Activated B cell treated with CpG ODN at 0.5 μM for 24 hours (primary cell): Measurements from ENCODE around the gene NYAP2. TPM values are rescaled to one million over a fixed set of nuclear protein-coding genes. Genes with fewer than 3 reads are reported as not detected.

ENCODE experiments used
- ATAC-seq: fragments of 200-7000 bp; cut with Tn5 transposase; one replicate; pipeline ENCODE4 v1.10.0; 2021; ENCODE audit warnings: low read depth, mild to moderate bottlenecking, moderate library complexity
- CTCF ChIA-PET: fragments of 350-600 bp; sonication (Branson Sonifier 250); formaldehyde crosslinking; loops from one replicate; lab custom pipeline; 2021; ENCODE audit warnings: antibody characterized with exemption; lab: Charles Lee
- POLR2A ChIA-PET: fragments of 350-600 bp; sonication (Branson Sonifier 250); formaldehyde crosslinking; loops from one replicate; lab custom pipeline; 2021; ENCODE audit warnings: antibody characterized with exemption; lab: Charles Lee
- DNase-seq: peaks from one replicate; pipeline ENCODE4 v3.0.0; 2022
- H3K27ac Mint-ChIP-seq: one replicate; pipeline ENCODE4 v1.8.0; 2020; ENCODE audit warnings: mixed read lengths
- H3K27me3 Mint-ChIP-seq: one replicate; pipeline ENCODE4 v1.8.0; 2021; ENCODE audit warnings: mixed read lengths
- H3K36me3 Mint-ChIP-seq: one replicate; pipeline ENCODE4 v1.8.0; 2021; ENCODE audit warnings: low read depth, mixed read lengths
- H3K4me1 Mint-ChIP-seq: one replicate; pipeline ENCODE4 v1.8.0; 2021; ENCODE audit warnings: mixed read lengths
- H3K4me3 Mint-ChIP-seq: one replicate; pipeline ENCODE4 v1.8.0; 2020; ENCODE audit warnings: mild to moderate bottlenecking, mixed read lengths
- H3K9me3 Mint-ChIP-seq: one replicate; pipeline ENCODE4 v1.8.0; 2020; ENCODE audit warnings: mixed read lengths
- intact Hi-C: fragments of 100-400 bp; cut with micrococcal nuclease; formaldehyde crosslinking; loops from one replicate; pipeline ENCODE4 v1.15.1; 2024
- total RNA-seq: library from RNA; stranded (reverse); gene quantifications from 2 replicates; pipeline ENCODE4 v1.2.3, GENCODE V29; 2022
- TF ChIP-seq, protein P1 (sequence below): fragments of 200-600 bp; IDR thresholded peaks from one replicate; pipeline ENCODE4 v1.8.0; 2022; ENCODE audit warnings: antibody characterized with exemption, mild to moderate bottlenecking

The NYAP2 gene
- total RNA-seq, 1 donor from 2014 or later: 0.07 TPM

DNA sequence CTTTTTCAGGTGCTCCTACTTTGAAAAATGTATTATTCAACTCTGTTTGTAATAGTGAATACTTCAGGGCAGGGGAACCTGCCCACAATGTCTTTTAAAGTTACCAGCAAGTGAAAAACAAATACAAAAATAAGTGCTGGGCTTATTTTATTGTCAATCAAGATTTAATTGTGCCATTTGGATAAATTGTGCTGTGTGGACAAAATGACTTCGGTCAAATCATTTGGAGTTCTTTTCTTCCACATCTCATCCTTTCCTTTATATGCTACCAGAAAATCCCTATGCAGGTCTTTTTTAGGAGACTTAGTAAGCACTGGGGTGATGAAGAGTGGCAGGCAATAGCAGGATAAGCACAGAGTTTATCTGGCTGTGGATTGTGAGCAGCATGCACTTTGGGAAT is 63.9 kb downstream of the NYAP2 start:
- intact Hi-C loops: no loop called here
- no peaks in the 10 kb centered on the region for H3K9me3 Mint-ChIP-seq
- ChIA-PET POLR2A (no interaction called here), CTCF (no interaction called here)
- DNase-seq: no peak
- H3K4me1 Mint-ChIP-seq: peaks cover 10% of the 10 kb centered on the region
- H3K36me3 Mint-ChIP-seq: no peaks in the 10 kb centered on the region
- ATAC-seq: no peak
- H3K27me3 Mint-ChIP-seq: peaks cover 6% of the 10 kb centered on the region
- no peak overlapping the region for H3K4me3 Mint-ChIP-seq
- TF ChIP-seq, protein P1, sequence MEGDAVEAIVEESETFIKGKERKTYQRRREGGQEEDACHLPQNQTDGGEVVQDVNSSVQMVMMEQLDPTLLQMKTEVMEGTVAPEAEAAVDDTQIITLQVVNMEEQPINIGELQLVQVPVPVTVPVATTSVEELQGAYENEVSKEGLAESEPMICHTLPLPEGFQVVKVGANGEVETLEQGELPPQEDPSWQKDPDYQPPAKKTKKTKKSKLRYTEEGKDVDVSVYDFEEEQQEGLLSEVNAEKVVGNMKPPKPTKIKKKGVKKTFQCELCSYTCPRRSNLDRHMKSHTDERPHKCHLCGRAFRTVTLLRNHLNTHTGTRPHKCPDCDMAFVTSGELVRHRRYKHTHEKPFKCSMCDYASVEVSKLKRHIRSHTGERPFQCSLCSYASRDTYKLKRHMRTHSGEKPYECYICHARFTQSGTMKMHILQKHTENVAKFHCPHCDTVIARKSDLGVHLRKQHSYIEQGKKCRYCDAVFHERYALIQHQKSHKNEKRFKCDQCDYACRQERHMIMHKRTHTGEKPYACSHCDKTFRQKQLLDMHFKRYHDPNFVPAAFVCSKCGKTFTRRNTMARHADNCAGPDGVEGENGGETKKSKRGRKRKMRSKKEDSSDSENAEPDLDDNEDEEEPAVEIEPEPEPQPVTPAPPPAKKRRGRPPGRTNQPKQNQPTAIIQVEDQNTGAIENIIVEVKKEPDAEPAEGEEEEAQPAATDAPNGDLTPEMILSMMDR: no peak
- H3K27ac Mint-ChIP-seq: no peak overlapping the region

DNA sequence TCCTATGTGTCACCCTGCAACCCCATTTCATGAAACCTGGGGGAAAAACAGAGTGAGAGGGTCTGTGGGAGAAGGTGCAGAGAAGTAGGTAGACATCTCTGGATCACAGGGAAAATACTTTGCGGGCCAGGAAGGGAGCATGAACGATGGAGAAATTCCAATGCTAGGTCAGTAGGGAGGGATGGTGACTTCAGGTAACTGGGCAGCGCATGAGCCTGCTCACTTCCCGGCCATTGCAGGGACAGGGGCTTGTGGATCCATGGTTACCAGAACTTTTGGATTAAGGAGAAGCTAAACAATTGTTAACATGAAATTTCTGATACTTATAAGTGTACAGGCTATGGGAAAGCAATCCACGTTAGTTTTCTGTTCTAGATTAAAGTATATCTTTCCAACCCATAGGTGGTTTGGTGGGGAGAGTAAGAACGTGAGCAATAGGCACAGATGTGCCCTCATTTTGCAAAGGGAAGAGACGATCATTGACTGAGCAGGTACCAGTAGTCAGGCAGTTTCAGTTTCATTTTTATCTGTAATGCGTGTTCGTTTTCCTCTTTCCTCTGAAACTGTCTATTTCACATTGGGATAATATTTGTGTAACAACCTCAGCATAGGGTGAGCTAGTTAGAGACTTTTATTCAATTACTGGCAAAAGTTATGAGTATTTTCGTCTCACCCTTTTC is 65.0 kb downstream of the NYAP2 start:
- POLR2A ChIA-PET: no interaction called here
- no peak overlapping the region for H3K27ac Mint-ChIP-seq
- CTCF ChIA-PET: no interaction called here
- peaks cover 10% of the 10 kb centered on the region for H3K4me1 Mint-ChIP-seq
- DNase-seq (no peak), ATAC-seq (no peak)
- peak overlapping the region; percentile 75 for H3K4me3 Mint-ChIP-seq
- H3K36me3 Mint-ChIP-seq: no peaks in the 10 kb centered on the region
- TF ChIP-seq, protein P1: no peak
- intact Hi-C loops: no loop called here
- peaks cover 6% of the 10 kb centered on the region for H3K27me3 Mint-ChIP-seq
- no peaks in the 10 kb centered on the region for H3K9me3 Mint-ChIP-seq

DNA sequence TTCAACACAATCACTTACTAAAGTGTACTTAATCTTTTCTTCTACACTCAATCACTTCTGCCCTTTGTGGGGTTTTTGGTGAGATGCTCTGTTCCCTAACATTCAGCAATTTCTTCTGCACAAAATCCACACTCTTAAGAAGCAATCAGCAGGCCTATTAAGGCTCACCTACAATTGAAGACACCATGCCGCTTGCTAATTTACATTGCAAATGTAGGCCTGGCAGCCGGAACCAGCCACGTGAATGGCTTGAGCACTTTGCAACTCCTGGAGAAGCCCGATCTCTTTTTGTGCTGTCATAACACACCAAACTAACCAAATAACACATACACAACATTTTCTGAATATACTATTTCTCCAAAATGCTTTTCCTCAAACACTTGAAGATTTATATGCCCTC is 66.3 kb downstream of the NYAP2 start:
- no peaks in the 10 kb centered on the region for H3K36me3 Mint-ChIP-seq
- intact Hi-C loops: no loop called here
- TF ChIP-seq, protein P1: no peak
- no peak overlapping the region for H3K4me3 Mint-ChIP-seq
- peaks cover 3% of the 10 kb centered on the region for H3K27me3 Mint-ChIP-seq
- H3K27ac Mint-ChIP-seq: no peak overlapping the region
- ATAC-seq (no peak), DNase-seq (no peak)
- CTCF ChIA-PET: no interaction called here
- peaks cover 10% of the 10 kb centered on the region for H3K4me1 Mint-ChIP-seq
- H3K9me3 Mint-ChIP-seq: no peaks in the 10 kb centered on the region
- POLR2A ChIA-PET: no interaction called here

DNA sequence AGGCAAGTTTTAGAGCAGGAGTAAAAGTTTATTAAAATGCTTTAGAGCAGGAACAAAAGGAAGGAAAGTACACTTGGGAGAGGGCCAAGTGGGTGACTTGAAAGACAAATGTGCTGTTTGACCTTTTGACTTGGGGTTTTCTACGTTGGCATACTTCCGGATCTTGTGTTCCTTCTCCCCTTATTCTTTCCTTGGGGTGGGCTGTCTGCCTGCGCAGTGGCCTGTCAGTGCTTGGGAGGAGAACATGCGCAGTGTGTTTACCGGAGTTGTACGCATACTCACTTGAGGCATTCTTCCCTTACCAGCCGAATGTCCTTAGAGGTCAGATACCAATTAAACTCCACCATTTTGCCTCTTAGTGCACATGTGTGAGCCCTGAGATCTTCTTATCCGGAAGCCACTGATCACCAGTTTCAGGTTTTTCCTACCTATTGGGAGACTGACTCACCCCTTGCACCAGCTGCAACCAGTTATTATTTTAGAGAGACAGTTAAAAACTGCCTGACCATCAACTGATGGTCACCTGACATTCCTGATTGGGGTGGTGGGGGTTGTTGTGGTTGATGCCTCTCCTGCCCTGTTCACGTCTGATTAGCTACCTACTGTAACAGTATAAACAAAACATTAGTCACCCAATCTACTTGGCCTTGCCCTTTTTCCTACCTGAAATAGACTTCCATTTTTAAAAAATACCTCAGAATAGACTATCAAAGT is 67.5 kb downstream of the NYAP2 start:
- no peaks in the 10 kb centered on the region for H3K27me3 Mint-ChIP-seq
- TF ChIP-seq, protein P1: no peak
- H3K36me3 Mint-ChIP-seq: no peaks in the 10 kb centered on the region
- ChIA-PET POLR2A (no interaction called here), CTCF (no interaction called here)
- no peak overlapping the region for H3K27ac Mint-ChIP-seq
- no peak for DNase-seq
- intact Hi-C loops: no loop called here
- no peaks in the 10 kb centered on the region for H3K9me3 Mint-ChIP-seq
- peaks cover 10% of the 10 kb centered on the region for H3K4me1 Mint-ChIP-seq
- ATAC-seq: no peak
- H3K4me3 Mint-ChIP-seq: no peak overlapping the region

DNA sequence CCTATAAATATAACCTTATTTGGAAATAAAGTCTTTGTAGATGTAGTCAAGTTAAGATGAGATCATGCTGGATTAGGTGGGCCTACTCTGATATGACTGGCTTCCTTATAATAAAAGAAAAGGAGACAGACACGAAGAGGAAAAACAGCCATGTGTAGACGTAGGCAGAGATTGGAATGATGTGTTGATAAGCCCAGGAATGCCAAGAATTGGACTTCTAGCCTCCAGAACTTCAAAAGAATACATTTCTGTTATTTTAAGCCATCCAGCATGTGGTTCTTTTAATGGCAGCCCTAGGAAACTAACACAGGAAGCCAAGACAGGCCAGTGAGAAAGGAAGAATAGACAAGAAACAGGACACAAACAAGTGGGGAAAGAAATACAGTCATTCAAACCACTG is 68.6 kb downstream of the NYAP2 start:
- Mint-ChIP-seq H3K9me3 (peaks cover 2% of the 10 kb centered on the region), H3K36me3 (no peaks in the 10 kb centered on the region), H3K4me3 (no peak overlapping the region), H3K4me1 (peaks cover 10% of the 10 kb centered on the region), H3K27me3 (no peaks in the 10 kb centered on the region), H3K27ac (no peak overlapping the region)
- CTCF ChIA-PET: no interaction called here
- POLR2A ChIA-PET: no interaction called here
- DNase-seq (no peak), ATAC-seq (no peak)
- intact Hi-C loops: no loop called here
- TF ChIP-seq, protein P1: no peak
